GM19240 (cell line): ENCODE results near the gene DOK7.

Source experiments
- DNase-seq: peaks from one replicate; pipeline ENCODE4 v3.0.0; 2011; ENCODE audit warnings: low spot score; ENCODE audit not compliant: insufficient read length

Gene DOK7

DNA sequence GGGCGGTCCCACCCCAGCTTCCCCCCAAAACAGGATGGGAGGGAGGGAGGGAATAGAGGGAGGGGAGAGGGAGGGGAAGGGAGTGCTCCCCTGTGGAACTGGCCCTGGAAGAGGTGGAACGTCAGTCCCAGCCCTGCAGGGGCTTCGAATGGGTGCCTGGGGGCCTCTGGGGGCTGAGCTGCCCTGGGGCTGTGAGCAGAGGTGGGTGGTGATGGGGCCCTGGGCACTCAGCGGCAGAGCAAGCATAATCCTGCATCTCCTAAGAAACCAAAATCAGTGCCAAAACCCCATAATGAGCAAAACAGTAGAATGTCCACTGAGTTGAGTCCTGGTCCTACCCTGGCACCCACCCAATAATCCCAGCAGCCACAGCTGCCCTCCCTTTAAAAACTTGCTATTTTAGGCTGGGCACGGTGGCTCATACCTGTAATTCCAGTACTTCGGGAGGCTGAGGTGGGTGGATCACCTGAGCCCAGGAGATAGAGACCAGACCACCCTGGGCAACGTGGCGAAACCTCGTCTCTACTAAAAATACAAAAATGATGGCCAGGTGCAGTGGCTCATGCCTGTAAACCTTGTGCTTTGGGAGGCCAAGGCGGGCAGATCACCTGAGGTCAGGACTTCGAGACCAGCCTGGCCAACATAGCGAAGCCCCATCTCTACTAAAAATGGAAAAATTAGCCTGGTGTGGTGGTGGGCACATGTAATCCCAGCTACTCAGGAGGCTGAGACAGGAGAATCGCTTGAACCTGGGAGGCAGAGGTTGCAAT, 11.1 kb downstream of the DOK7 start:
- no peak for DNase-seq

DNA sequence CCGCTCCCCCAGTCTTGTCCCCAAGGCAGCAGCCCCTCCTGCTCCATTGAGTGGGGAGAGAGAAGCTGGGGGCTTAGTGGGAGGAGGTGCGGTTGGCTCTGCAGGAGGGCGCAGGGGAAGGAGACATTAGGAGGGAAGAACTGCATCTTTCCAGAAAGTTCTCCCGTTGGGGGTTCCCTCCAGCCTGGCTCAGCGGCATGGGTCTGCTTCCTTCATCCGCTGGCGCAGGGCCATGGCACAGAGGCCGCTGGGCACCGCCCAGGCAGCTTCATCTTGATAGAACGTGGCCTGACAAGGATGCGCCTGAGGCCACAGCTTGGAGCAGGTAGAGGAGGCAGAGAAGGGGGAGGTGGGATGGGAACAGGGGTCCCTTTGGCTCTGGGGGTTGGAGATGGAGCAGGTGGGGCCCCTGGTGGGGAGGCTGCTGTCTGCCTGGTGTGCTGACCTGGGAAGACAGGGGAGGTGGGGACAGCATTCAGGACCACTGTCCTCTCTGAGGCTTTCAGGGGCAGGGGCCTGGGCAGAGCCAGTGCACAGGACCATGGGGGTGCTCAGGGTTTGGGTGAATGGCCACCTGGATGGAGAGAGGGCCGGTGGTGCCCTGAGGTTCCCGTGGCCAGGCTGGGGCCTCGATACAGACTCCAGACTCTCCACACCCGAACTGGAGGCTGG, 12.1 kb downstream of the DOK7 start:
- no peak for DNase-seq

DNA sequence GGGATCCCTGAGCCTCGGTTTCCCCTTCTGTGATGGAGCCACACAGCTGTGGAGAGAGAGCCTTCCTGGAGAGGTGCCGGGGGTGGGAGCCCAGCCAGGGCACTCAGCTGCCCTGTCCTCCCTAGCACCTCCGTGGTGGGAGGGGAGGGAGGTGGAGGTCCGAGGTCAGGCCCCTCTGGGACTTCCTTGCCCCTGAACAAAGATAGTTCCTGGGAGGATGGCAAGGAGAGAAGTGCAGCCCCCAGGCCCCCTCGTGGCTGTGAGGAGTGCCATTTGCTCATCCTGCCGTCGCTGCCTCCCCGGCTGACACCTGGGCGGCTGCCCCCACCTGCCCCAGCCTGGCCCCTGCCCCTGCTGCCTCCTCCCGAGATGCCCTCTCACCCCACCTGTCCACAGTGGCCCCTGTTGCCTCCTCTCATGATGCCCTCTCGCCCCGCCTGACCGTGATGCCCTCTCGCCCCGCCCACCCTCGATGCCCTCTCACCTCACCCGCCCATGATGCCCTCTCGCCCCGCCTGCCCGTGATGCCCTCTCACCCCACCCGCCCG, 12.7 kb downstream of the DOK7 start:
- DNase-seq: no peak

DNA sequence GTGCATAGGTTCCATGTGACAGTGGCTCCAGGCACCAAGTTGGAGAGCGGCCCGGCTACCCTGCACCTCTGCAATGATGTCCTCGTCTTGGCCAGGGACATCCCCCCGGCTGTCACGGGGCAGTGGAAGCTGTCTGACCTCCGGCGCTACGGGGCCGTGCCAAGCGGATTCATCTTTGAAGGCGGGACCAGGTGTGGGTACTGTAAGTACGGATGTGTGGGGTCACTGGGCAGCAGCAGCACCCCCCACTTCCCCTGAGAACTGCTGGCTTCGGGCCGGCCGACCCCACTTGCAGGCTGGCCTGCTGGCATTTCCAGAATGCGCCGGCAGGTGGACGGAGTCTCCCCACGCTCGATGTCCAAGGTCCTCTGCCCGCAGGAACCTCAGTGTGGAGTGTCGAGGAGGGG, 13.2 kb downstream of the DOK7 start:
- DNase-seq: no peak

DNA sequence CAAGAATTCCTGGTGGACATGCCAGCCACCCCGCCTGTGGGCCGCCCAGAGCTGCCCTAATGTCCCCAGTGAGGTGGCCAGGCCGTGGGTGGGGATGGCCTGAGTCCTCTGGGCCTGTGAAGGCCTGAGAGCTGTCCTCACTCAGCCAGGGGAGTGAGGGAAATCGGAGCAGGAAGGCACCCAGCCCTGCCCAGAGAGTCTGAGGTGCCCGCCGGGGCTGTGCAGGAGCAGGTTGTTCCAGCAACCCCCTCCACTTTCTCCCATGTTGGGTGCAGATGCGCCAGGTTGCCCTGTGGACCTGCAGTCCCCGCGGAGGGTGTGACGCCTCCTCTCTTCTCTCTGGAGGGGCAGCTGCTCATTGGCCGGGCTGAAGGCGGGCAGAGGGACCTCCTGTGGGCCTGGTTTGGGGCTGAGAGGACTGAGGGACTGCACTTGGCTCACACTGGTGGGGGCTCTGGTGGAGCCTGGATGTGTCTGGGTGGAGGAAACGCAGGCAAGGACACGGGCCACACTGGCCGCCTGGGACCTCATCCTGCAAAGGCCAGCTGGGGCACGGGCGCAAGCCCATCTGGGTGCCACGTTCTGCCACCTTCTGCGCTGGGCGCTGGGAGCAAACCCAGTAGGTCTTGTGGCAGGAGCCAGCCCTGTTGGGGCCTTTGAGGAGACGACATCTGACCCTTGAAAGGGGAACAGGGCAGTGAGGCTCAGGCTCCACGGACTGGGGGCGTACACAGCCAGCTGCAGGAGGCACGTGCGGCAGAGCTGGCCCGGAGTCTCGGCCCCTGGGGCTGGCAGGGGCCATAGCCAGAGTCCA, 14.0 kb downstream of the DOK7 start:
- no peak for DNase-seq

DNA sequence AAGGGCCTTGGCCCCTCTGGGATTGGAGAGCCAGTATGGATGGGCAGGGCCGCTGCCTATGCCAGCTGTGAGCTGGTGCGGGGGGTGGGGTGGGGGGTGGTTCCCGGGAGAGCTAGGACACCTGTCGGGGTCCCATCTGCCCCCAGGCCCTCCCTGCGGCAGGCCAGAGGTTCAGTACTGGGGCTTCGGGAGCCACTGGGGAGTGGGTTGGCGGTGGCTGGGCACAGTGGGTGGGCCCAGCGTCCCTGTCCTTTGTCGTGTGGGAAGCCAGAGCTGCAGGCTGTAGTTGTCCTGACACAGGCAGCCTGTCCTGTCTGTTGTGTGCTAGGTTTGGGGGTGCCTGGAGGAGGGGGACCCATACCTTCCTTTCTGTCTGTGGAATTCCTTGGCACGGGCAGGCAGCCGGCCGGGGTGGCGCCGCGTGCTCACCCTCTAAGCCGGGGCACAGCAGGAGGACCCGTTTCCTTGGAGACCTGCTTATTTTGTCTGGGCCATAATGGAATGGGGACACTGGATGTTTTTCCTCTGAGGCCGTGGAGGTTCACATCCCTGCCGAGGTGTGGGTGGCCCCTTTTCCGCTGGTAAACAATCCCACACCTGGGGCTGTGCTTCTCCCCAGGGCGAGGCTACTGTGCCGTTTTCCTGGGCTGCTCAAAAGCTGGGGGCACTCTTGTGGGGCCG, 14.8 kb downstream of the DOK7 start:
- DNase-seq: no peak

DNA sequence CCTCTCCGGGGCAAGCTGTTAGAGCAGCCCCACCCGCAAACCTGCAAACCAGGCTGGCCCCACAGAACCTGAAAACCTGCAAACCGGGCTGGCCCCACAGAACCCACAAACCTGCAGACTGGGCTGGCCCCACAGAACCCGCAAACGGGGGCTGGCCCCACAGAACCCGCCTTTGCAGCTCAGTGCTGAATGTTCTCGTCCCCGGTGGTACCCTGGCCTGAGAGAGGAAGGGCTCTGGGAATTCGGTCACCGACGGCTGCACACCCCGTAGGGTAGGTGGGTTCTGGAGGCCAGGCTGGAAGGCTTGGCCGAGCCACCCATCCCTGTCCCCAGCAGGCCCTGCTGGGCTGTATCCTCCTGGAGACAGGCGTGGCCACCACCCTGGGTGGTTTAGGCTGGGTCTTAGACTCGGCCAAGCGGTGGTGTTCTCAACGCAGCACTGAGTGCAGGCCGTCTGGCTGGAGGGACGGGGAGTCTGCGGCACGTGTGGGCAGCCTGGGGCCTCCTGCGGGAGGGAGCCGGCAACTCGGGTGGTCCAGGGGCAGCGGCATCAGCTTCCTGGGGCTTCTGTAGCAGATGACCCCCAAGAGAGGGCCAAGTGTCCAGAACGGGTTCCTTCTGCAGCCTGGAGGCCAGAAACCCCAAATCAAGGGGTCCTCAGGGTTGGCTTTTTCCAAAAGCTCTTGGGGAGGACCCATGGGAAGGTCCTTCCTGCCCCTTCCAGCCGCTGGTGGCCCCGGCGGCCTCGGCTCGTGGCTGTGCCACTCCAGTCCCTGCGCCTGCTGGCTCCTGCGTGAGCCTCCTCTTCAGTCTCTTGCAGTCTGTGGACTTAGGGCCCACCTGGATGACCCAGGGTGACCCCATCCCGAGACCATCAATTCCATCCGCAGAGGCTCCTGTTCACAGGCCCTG, 15.6 kb downstream of the DOK7 start:
- DNase-seq: no peak

DNA sequence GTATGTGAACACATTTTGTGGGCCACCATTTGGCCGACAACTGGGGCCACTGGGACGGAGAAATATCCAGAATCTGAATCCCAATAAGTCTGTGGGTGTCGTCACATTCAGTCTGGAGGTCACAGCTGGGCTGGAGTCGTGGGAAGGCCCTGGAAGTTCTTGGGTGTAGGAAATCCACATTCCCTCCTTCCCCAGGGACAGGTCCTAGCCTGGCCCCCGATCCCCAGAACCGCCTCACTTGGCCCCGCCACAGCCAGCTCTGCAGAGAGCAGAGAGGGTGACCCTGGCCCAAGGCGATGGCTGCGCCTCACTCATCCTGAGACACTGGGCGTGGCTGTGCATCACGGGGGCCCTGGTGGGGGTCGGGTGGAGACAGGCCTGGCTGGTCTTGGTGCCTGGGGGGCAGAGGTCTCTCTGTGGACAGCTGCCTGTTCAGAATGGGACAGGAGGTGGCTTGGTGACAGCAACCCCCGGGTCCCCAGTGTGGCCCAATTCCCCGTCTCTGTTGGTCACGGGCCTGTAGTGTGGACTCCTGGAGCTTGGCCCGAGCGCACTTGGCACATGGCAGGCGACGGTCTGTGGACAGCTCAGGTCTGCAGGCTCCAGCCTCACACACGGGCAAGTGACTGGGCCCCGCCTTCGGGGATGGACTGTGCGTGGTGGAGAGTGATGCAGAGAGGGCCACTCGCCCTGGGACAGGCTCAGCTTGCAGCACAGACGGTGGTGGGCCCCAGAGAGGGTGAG, 16.4 kb downstream of the DOK7 start:
- no peak for DNase-seq

DNA sequence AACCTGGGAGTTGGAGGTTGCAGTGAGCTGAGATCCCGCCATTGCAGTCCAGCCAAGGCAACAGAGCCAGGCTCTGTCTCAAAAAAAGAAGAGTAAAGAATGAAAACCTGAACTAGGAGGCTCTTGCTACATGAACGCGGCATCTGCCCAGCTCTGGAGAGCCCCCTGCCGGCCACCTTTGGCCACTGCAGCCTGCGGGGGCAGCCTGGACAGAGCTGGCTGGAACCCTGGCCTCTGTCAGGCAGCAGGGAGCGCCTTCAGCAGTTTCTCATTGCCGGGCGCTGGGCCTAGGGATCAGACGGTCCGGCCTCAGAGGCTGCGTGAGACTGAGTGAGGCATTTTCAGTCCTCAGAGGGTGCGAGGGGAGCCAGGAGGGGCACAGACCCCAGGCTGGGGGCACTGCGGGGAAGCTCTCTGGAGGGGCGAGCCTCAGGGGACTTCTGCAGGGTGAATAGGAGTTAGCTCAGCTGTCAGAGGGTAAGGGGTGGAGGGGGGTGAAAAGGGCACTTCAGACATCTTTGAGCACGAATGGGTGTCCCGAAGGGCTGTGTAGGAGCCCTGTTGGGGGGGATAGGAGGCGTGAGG, 17.5 kb downstream of the DOK7 start:
- peak; percentile 87 for DNase-seq

DNA sequence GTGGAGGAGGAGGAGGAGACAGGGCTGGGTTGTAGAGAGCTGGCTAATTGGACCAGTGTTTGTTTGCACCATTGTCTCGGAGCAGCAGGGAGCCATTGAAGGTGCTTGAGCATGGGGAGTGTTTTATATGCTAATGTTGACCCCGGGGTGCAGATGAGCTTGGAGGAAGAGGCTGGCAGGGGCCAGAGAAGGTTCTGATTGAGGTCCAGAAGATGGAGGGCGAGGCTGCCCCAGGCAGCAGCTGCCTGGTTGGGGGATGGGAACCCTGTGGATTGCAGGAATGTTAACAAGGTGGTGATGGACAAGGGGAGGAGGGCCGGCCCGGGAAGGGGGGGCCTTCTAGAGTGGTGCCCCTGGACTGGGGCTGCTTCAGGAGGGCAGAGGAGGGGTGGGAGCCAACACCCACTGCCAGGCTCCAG, 18.0 kb downstream of the DOK7 start:
- DNase-seq: no peak

DNA sequence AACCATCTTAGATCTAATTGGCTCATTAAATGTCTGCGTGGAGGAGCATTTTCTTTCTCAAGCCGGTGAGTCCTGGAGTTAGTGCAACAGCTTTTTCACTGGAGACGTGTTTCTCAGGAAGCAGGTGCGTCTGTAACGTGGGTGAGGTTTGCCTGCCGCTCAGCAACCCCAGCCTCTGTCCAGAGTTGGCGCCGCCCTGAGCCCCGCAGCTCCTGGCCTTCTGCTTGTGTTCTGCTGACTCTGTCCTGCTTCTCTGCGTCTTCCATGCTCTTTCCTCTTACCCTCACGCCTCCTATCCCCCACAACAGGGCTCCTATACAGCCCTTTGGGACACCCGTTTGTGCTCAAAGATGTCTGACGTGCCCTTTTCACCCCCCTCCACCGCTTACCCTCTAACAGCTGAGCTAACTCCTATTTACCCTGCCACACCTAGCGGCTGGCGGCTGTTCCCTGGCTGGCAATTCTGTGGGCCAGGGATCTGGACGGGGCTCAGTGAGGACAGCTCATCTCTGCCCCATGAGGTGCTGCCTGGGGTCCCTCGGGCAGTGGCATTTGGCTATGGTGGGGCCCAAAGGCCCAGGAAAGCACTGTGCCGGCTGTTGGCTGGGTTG, 18.8 kb downstream of the DOK7 start:
- no peak for DNase-seq

DNA sequence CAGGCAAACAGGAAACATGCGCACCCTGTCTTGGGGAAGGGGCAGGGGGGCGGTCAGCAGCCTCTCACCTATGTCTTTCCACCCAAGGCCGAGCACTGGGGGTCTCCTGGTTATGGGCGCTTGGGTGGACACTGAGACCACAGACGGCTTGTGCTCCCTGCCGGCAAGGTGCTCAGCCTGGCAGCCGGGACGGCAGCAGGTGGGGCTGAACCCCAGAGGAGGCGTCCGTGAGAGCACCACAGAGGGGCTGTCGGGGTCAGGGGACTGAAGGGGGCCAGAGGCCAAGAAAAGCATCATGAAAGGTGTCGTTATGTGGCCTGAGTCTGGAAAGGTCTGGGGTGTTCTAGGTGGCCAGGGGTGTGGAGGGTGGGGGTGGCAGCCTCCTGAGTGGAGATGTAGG, 19.6 kb downstream of the DOK7 start:
- no peak for DNase-seq

DNA sequence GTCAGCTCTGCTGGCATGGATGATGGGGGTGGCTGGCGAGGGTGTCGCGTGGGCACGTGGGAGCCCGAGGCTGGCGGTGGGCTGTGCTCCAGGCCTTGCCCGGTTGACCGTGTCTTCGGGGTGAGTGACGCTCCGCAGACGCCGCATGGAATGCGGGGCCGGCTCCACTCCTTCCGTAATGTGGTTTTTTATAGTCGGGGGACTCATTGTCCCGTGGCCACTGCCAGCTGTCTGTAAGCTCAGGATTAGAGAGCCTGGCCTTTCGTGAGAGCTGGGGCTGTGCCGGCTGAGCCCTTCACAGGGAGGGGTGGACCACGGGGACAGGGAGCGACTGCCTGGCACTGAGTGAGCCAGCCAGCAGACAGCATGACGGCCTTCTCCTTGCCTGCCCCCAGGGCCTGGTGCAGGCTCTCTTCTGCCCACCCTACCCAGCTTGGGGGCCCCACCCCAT, 20.4 kb downstream of the DOK7 start:
- no peak for DNase-seq

DNA sequence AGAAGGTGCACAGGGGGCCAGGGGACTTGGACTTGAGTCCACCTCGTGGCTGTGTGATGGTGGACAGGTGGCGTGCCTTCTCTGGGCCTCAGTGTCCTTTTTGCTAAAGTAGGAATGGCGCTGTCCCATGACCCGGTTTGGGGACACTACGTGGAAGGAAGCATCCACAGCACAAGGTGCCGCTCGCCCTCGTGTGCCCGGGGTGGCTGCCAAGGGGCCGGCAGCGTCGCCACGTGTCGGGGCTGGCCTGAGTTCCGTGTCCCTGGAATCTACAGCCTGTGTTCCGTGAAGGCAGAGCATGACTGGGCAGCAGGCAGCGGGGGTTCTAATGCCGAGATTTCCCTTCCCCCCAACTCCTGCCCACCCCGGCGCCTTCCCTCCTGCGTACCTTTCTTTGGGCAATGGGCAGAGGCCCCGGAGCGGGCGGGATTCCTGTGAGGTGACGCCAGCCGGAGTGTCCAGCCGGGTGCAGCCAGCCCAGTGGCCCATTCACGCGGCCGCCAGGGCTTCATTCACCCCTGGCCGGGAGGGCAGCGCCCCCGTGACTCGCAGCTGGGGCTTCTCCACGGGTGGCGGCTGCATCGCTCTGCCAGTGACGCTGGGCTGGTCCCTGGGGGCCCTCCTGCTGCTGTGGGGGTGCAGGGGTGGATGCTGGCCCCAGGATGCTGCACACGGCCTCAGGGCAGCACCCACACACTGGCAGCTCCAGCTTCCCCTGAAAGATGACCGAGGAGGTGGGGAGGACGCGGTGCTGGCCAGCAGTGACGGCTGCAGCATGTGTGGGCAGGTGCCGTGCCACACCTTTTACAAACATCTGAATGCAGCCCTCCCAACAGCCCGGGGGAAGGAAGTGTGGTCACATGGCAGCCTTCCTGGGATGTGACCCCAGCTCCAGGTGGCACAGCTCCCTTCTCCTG, 21.2 kb downstream of the DOK7 start:
- no peak for DNase-seq

DNA sequence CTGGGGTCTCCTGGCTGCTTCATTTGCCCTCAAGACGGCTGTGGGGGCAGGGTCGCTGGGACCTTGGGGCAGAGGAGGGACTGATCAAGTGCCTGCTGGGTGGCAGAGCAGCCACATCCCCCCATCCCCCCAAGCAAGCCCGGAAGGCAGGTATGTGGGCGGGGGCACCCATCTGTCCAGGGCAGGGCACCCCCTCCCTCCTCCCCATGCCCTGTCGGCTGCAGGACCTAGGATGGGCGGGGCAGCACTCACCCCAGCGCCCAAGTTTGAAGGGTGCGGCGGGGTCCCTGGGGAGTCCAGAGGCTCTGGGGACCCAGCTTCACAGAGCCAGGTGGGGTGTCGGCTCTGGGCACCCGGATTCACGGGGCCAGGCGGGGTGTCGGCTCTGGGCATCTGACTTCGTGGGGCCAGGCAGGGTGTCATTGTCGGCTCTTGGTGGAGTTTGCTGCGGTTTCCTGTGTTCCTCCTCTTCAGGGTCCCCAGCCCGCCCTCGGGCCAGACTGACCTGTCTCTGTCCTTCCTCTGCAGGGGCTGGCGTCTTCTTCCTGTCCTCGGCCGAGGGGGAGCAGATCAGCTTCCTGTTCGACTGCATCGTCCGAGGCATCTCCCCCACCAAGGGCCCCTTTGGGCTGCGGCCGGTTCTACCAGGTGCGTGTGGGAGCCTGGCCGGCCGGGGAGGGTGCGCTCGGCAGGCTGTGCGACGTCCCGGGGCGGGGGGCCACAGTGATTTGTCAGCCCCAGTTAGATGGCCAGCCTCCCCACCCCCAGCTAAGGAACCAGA, 22.1 kb downstream of the DOK7 start:
- DNase-seq: no peak

DNA sequence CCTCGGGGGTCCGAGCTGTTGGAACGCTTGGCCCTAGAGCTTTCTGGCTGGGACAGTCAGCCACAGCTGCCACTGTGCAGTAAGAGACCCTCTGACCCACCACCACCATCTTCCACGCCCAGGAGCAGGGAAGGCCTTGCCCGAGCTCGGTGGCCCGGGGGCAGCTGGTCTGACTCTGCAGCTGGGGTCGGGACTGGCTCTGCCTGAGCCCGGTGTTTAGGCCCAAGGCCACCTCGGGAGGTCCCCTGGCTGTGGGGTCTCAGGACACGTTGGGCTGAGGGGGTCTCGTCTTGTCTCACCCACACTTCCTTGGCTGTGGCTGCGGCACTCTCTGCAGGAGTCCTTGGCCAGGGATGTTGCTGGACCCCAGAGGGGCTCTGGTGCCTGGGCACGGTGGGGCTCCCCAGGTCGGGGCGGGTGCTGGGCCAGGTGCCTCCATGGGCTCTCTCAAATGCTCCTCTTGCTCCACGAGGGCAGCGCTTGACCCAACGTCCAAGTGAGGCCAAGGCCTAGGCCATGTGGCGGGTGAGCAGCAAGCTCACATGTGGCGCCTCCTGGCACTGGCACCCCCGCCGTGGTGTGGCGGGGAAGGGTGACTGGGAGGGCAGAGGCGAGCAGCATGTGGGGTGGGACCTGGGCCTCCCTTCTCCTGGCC, 22.9 kb downstream of the DOK7 start:
- no peak for DNase-seq
